Testis (tissue), 2 donors: ENCODE data around the gene CHIT1.

Experiments
- CTCF ChIP-seq, 3 experiments: fragments of 450-650 bp in 2 of 3; fragments of 200-600 bp in 1 of 3; sonication (generic) in 1 of 3; IDR thresholded peaks; one replicate each; pipeline ENCODE4 v1.5.1; 2016 to 2019; ENCODE audit warnings: antibody characterized with exemption in 3 of 3, mild to moderate bottlenecking in 2 of 3, moderate library complexity in 1 of 3
- POLR2A ChIP-seq: fragments of 450-650 bp; IDR thresholded peaks from one replicate; pipeline ENCODE4 v1.6.1; 2017; ENCODE audit warnings: antibody characterized with exemption, mild to moderate bottlenecking, moderate library complexity

GRCh38 chr1:203177036-203177405 lies 52.5 kb downstream of the CHIT1 start:
- TF ChIP-seq POLR2A (no peak), CTCF (IDR thresholded peaks at IDR 0.05) (no peak)
